ENCODE results near the gene MT1B. TPM values are rescaled to one million over a fixed set of nuclear protein-coding genes. Genes with fewer than 3 reads are reported as not detected.

Gene MT1B
- polyA plus RNA-seq, 1 experiment, result not detected

GRCh38 chr16:56690420-56691122 lies 38.9 kb downstream of the MT1B start:
- no peak for DNase-seq (ENCODE audit: low read depth, low spot score)
- no peak overlapping the region for H3K4me3 ChIP-seq (ENCODE audit: low read depth, low read length)
- POLR2A ChIA-PET, result no interaction called here
- H3K27ac ChIP-seq (ENCODE audit: low read depth, low read length), result no peak overlapping the region
- TF ChIP-seq CTCF (IDR thresholded peaks at IDR 0.05; ENCODE audit: low read depth, low read length), result no peak
- H3K9me3 ChIP-seq (ENCODE audit: control insufficient read depth, insufficient read depth, low read length), result peaks cover 20% of the 10 kb centered on the region
- CTCF ChIA-PET, result interaction anchor here (0.7 to 2.1 kb wide), 3 partner anchors 11 to 171 kb away, joined by 3 to 10 read pairs (median 3); no protein-coding TSS in a partner anchor
- H3K27me3 ChIP-seq (ENCODE audit: control insufficient read depth, insufficient read depth, low read length), result no peaks in the 10 kb centered on the region

- DNase-seq (ENCODE audit: low read depth, low spot score), result no peak
- POLR2A ChIA-PET, result no interaction called here
- Histone ChIP-seq H3K27me3 (ENCODE audit: control insufficient read depth, insufficient read depth, low read length) (no peaks in the 10 kb centered on the region), H3K4me3 (ENCODE audit: low read depth, low read length) (no peak overlapping the region), H3K27ac (ENCODE audit: low read depth, low read length) (no peak overlapping the region), H3K9me3 (ENCODE audit: control insufficient read depth, insufficient read depth, low read length) (peaks cover 11% of the 10 kb centered on the region; the same call in 1 of the 2 replicates)
- CTCF ChIA-PET, result interaction anchor here (0.7 kb wide), 1 partner anchor 18 kb away, joined by 4 read pairs; no protein-coding TSS in a partner anchor
- no peak for TF ChIP-seq CTCF (IDR thresholded peaks at IDR 0.05; ENCODE audit: low read depth, low read length)
These were observed 40.2 kb downstream of the MT1B start for GRCh38 chr16:56691885-56692284.

GRCh38 chr16:56695246-56695645 lies 43.6 kb downstream of the MT1B start:
- ChIA-PET POLR2A (no interaction called here), CTCF (interaction anchor here (0.6 kb wide), 1 partner anchor 181 kb away, joined by 3 read pairs; no protein-coding TSS in a partner anchor)
- Histone ChIP-seq H3K27me3 (ENCODE audit: control insufficient read depth, insufficient read depth, low read length) (no peaks in the 10 kb centered on the region), H3K9me3 (ENCODE audit: control insufficient read depth, insufficient read depth, low read length) (peaks cover 12% of the 10 kb centered on the region), H3K4me3 (ENCODE audit: low read depth, low read length) (no peak overlapping the region), H3K27ac (ENCODE audit: low read depth, low read length) (no peak overlapping the region)
- DNase-seq (ENCODE audit: low read depth, low spot score), result no peak
- TF ChIP-seq CTCF (IDR thresholded peaks at IDR 0.05; ENCODE audit: low read depth, low read length), result no peak

GRCh38 chr16:56697456-56698155 lies 45.9 kb downstream of the MT1B start:
- CTCF ChIA-PET, result interaction anchor here (1.2 kb wide), 1 partner anchor 120 kb away, joined by 5 read pairs; no protein-coding TSS in a partner anchor
- POLR2A ChIA-PET, result no interaction called here
- TF ChIP-seq CTCF (IDR thresholded peaks at IDR 0.05; ENCODE audit: low read depth, low read length), result no peak
- peaks cover 12% of the 10 kb centered on the region for H3K9me3 ChIP-seq (ENCODE audit: control insufficient read depth, insufficient read depth, low read length)
- no peak overlapping the region for H3K27ac ChIP-seq (ENCODE audit: low read depth, low read length)
- no peaks in the 10 kb centered on the region for H3K27me3 ChIP-seq (ENCODE audit: control insufficient read depth, insufficient read depth, low read length)
- no peak for DNase-seq (ENCODE audit: low read depth, low spot score)
- no peak overlapping the region for H3K4me3 ChIP-seq (ENCODE audit: low read depth, low read length)

GRCh38 chr16:56700195-56700594 lies 48.5 kb downstream of the MT1B start:
- ChIA-PET CTCF (interaction anchor here (0.6 to 4.8 kb wide), 6 partner anchors 27 to 368 kb away, joined by 4 to 71 read pairs (median 21); no protein-coding TSS in a partner anchor), POLR2A (interaction anchor here (0.6 to 0.7 kb wide), 3 partner anchors 17 to 123 kb away, joined by 3 to 7 read pairs (median 4); partner anchors contain the start of gene MT1E)
- no peaks in the 10 kb centered on the region for H3K27me3 ChIP-seq (ENCODE audit: control insufficient read depth, insufficient read depth, low read length)
- no peak overlapping the region for H3K27ac ChIP-seq (ENCODE audit: low read depth, low read length)
- no peak for TF ChIP-seq CTCF (IDR thresholded peaks at IDR 0.05; ENCODE audit: low read depth, low read length)
- peaks cover 9% of the 10 kb centered on the region for H3K9me3 ChIP-seq (ENCODE audit: control insufficient read depth, insufficient read depth, low read length)
- DNase-seq (ENCODE audit: low read depth, low spot score), result no peak
- H3K4me3 ChIP-seq (ENCODE audit: low read depth, low read length), result no peak overlapping the region
